ENCODE results near the gene CABCOCO1. TPM values are rescaled to one million over a fixed set of nuclear protein-coding genes. Genes with fewer than 3 reads are reported as not detected.

The CABCOCO1 gene
- total and polyA plus RNA-seq, 2 of the 13 experiments (the other 11 are each of a cell fraction or from before 2014, with no cell fraction given) = not detected

DNA sequence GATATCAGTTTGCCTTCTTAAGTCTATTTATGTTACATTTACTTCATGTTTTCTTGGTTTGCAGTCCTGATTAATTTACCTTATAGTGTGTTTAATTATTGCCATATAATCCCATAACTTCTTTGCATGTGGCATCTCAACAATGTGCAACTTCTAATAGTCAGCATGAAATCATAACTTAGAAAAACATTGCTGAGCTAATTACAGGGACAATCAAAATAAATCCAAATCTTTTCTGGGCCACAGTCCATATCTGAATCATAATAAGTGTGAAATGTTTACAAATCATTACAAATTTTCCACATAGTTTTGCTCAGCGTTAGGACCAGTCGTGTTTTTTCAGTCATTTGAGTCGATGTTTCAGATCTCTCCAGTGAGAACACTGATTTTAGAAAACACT is 29.1 kb upstream of the CABCOCO1 start:
- no peak for DNase-seq (ENCODE audit: low spot score)
- H3K4me1 ChIP-seq (ENCODE audit: insufficient read depth, low read length) = no peaks in the 10 kb centered on the region
- no peaks in the 10 kb centered on the region for H3K79me2 ChIP-seq (ENCODE audit: insufficient read depth, low read length)
- no peak overlapping the region for H3K4me3 ChIP-seq (replicated peaks in 1 of 3; ENCODE audit: insufficient read depth in 1 of 3, low read depth in 2 of 3, low read length in 3 of 3)
- in situ Hi-C loops (cut with HindIII; ENCODE audit: extremely low pct_ligation_motif_present, low pct_unique_long_range_greater_than_20kb) = no loop called here
- intact Hi-C loops (cut with micrococcal nuclease; ENCODE audit: unreplicated experiment) = no loop called here
- ATAC-seq = no peak
- no peaks in the 10 kb centered on the region for H3K9me3 ChIP-seq (ENCODE audit: low read length)
- no peaks in the 10 kb centered on the region for H3K36me3 ChIP-seq (replicated peaks in 1 of 2; ENCODE audit: control insufficient read depth in 1 of 2, insufficient read depth in 2 of 2, low read length in 2 of 2)
- no peak overlapping the region for H2AFZ ChIP-seq (ENCODE audit: low read length)
- no peaks in the 10 kb centered on the region for H4K20me1 ChIP-seq (ENCODE audit: insufficient read depth, low read length)
- no peaks in the 10 kb centered on the region for H3K27me3 ChIP-seq (ENCODE audit: control insufficient read depth in 1 of 2, insufficient read depth in 2 of 2, low read length in 2 of 2)
- ChIA-PET POLR2A (no interaction called here), CTCF (ENCODE audit: low intra/inter-chr PET ratio, low total read pairs) (no interaction called here)
- 19% methylated on average over 3 of the region's 3 CpGs for WGBS (ENCODE audit: low lambda C conversion rate)
- H3K4me2 ChIP-seq (ENCODE audit: low read depth, low read length) = no peak overlapping the region
- no peak overlapping the region for H3K27ac ChIP-seq (ENCODE audit: extremely low read length, insufficient read depth, low read length)
- BruUV-seq (replicated peaks) = no TSS peak
- no peak overlapping the region for H3K9ac ChIP-seq (ENCODE audit: insufficient read depth, low read depth, low read length)
- no peak for FAIRE-seq
- TF ChIP-seq, protein P1, sequence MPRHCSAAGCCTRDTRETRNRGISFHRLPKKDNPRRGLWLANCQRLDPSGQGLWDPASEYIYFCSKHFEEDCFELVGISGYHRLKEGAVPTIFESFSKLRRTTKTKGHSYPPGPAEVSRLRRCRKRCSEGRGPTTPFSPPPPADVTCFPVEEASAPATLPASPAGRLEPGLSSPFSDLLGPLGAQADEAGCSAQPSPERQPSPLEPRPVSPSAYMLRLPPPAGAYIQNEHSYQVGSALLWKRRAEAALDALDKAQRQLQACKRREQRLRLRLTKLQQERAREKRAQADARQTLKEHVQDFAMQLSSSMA (CRISPR knock-in tag; IDR thresholded peaks at IDR 0.05) = no peak
- TF ChIP-seq HNRNPUL1 (IDR thresholded peaks at IDR 0.05; ENCODE audit: low read depth, low read length) = no peak
- TF ChIP-seq NAIF1 (CRISPR knock-in tag; IDR thresholded peaks at IDR 0.05; ENCODE audit: borderline replicate concordance) = no peak
- no peak for TF ChIP-seq MTF1 (CRISPR knock-in tag; IDR thresholded peaks at IDR 0.05)
- TF ChIP-seq PHF5A (CRISPR knock-in tag; IDR thresholded peaks at IDR 0.05; ENCODE audit: low read depth, unreplicated experiment) = no peak
- TF ChIP-seq KDM4B (CRISPR knock-in tag; IDR thresholded peaks at IDR 0.05) = no peak
- TF ChIP-seq ZNF580 (CRISPR knock-in tag; IDR thresholded peaks at IDR 0.05; ENCODE audit: borderline replicate concordance, low read depth) = no peak
- no peak for TF ChIP-seq GATAD1 (CRISPR knock-in tag; IDR thresholded peaks at IDR 0.05)
- no peak for TF ChIP-seq BHLHE40 (IDR thresholded peaks at IDR 0.05; ENCODE audit: low read length)
- TF ChIP-seq GATAD2A (CRISPR knock-in tag; IDR thresholded peaks at IDR 0.05) = no peak
- TF ChIP-seq FLYWCH1 (CRISPR knock-in tag; IDR thresholded peaks at IDR 0.05) = no peak
- TF ChIP-seq ZNF530 (CRISPR knock-in tag; IDR thresholded peaks at IDR 0.05; ENCODE audit: low read depth) = no peak
- TF ChIP-seq RAD51 (IDR thresholded peaks at IDR 0.05; ENCODE audit: borderline replicate concordance) = no peak
- TF ChIP-seq NKX3-1 (CRISPR knock-in tag; IDR thresholded peaks at IDR 0.05) = no peak

All from HepG2 (cell line).